Pons (tissue), 1 donor: Measurements from ENCODE around the gene SMCO2.
"Not testable (repeated sequence)": the region's sequence is repeated elsewhere in the genome, so short reads cannot be mapped to it uniquely, and the experiment has no call there.

Experiments
- DNase-seq: peaks from one replicate; pipeline ENCODE4 v3.0.0-alpha.2; 2016; ENCODE audit warnings: low spot score

The SMCO2 gene

GRCh38 chr12:27524839-27525753 lies 78.6 kb downstream of the SMCO2 start:
- peak; percentile 72 for DNase-seq

- DNase-seq, result no peak
These were observed 81.0 kb downstream of the SMCO2 start for GRCh38 chr12:27527512-27527911.

GRCh38 chr12:27528788-27529187 lies 82.3 kb downstream of the SMCO2 start:
- no peak for DNase-seq

- no peak for DNase-seq
These were observed 83.8 kb downstream of the SMCO2 start for GRCh38 chr12:27530157-27530922.

- no peak for DNase-seq
These were observed 85.4 kb downstream of the SMCO2 start for GRCh38 chr12:27531896-27532295.

GRCh38 chr12:27534060-27534764 lies 87.7 kb downstream of the SMCO2 start:
- no peak for DNase-seq

GRCh38 chr12:27534765-27535161 lies 88.2 kb downstream of the SMCO2 start:
- no peak for DNase-seq

GRCh38 chr12:27535318-27535717 lies 88.8 kb downstream of the SMCO2 start:
- DNase-seq, result no peak

GRCh38 chr12:27537855-27538675 lies 91.5 kb downstream of the SMCO2 start:
- no peak for DNase-seq

GRCh38 chr12:27539191-27539631 lies 92.7 kb downstream of the SMCO2 start:
- no peak for DNase-seq

GRCh38 chr12:27541031-27541719 lies 94.6 kb downstream of the SMCO2 start:
- DNase-seq, result no peak

GRCh38 chr12:27542628-27543027 lies 96.1 kb downstream of the SMCO2 start:
- DNase-seq, result no peak

GRCh38 chr12:27544858-27545257 lies 98.3 kb downstream of the SMCO2 start:
- DNase-seq, result not testable (repeated sequence)

GRCh38 chr12:27545665-27546064 lies 99.1 kb downstream of the SMCO2 start:
- no peak for DNase-seq

GRCh38 chr12:27547592-27547991 lies 101.1 kb downstream of the SMCO2 start:
- DNase-seq, result no peak

GRCh38 chr12:27548301-27549199 lies 102.0 kb downstream of the SMCO2 start:
- no peak for DNase-seq

GRCh38 chr12:27549236-27549800 lies 102.8 kb downstream of the SMCO2 start:
- no peak for DNase-seq

GRCh38 chr12:27549801-27550652 lies 103.5 kb downstream of the SMCO2 start:
- DNase-seq, result no peak

- DNase-seq, result no peak
These were observed 104.1 kb downstream of the SMCO2 start for GRCh38 chr12:27550653-27550975.
